Breast epithelium (tissue), 4 donors: ENCODE results near the gene CABP4. TPM values are rescaled to one million over a fixed set of nuclear protein-coding genes. Genes with fewer than 3 reads are reported as not detected.

ENCODE experiments used
- DNase-seq, 2 donors: peaks; one replicate each; pipeline ENCODE4 v3.0.0-alpha.2; 2019; ENCODE audit warnings: low spot score in 2 of 2
- H3K27ac ChIP-seq, 2 donors: fragments of 200-600 bp; sonication (generic) in 1 of 2; one replicate each; pipeline ENCODE4 v1.5.1; 2016 to 2019; ENCODE audit warnings: mild to moderate bottlenecking in 1 of 2
- H3K27me3 ChIP-seq, 2 donors: fragments of 200-600 bp; sonication (generic) in 1 of 2; one replicate each; pipeline versions ENCODE4 v1.5.1 to v1.6.0; 2017 to 2019; ENCODE audit warnings: control low read depth in 1 of 2, mild to moderate bottlenecking in 1 of 2
- H3K36me3 ChIP-seq: fragments of 200-600 bp; one replicate; pipeline ENCODE4 v1.5.1; 2019
- H3K4me1 ChIP-seq, 2 donors: fragments of 200-600 bp; sonication (generic); one replicate each; pipeline ENCODE4 v1.5.1; 2016 to 2019; ENCODE audit warnings: control low read depth in 1 of 2
- H3K4me3 ChIP-seq, 3 donors: fragments of 200-600 bp; sonication (generic); 1 replicate in 2 of 3; 2 replicates in 1 of 3; pipeline ENCODE4 v1.5.1; 2016 to 2019; ENCODE audit warnings: mild to moderate bottlenecking in 3 of 3, moderate library complexity in 2 of 3
- H3K9me3 ChIP-seq, 2 donors: fragments of 200-600 bp; sonication (generic) in 1 of 2; one replicate each; pipeline ENCODE4 v1.5.1; 2016 to 2019; ENCODE audit warnings: control low read depth in 1 of 2
- POLR2A ChIP-seq: fragments of 450-650 bp; IDR thresholded peaks from one replicate; pipeline ENCODE4 v1.6.1; 2016; ENCODE audit warnings: antibody characterized with exemption, mild to moderate bottlenecking, moderate library complexity
- POLR2AphosphoS5 ChIP-seq, 3 donors: sonication (generic); formaldehyde crosslinking; IDR thresholded peaks; one replicate each; pipeline ENCODE4 v1.6.1; 2017; ENCODE audit warnings: antibody characterized with exemption in 3 of 3
- intact Hi-C: fragments of 100-400 bp; cut with DNase I; formaldehyde crosslinking; loops from one replicate; pipeline ENCODE4 v1.15.1; 2023; ENCODE audit warnings: low total_unique reads
- total RNA-seq, 3 donors: library from RNA; depleted of rRNA; stranded (reverse); fragments of >200 nt; gene quantifications; one replicate each; pipeline ENCODE4 v1.1.0, GENCODE V29; 2016
- TF ChIP-seq, protein P1 (sequence below), 3 donors: fragments of 450-650 bp; IDR thresholded peaks; one replicate each; pipeline ENCODE4 v1.5.1; 2016 to 2017; ENCODE audit warnings: antibody characterized with exemption in 3 of 3, mild to moderate bottlenecking in 3 of 3, moderate library complexity in 3 of 3

CABP4 gene
- total RNA-seq, 3 donors from 2014 or later: 3.5 to 10.7 (median 3.9) TPM

DNA sequence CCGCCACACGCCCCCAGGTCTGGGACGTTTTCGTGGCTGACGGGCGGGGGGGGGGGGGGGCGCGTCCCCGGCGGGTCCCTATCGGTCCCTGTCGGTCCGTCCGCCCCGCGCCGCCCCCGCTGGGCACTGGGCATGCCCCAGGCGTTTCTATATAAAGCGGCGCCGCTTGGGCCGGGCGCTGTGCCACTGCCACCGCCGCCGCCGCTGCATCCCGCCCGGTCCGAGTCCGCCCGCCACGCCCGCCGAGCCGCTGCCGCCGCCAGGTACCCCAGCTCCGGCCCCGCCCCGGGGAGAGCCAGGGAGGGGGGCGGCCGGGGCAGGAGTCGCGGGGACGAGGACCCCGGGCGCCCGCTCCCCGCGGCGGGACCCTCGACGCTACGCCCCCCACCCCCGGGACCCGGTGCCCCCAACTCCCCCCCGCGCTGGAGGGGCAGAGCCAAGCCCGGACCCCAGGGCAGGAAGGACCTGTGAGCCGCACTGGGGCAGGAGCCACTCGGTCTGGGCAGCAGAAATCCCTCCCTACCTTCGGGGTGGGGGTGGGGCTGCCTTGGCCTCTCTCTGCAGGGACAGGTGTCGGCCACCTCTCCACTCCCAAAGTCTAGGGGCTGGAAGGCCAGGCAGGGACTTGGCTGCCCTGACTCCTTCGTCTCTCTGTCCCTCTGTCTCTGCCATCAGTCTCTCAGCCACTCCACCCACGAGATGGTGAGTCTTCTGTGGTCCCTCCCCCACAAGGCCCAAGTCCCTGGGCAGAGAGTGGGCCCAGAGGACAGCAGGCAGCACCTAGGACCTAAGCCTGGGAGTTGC lies 39.5 kb upstream of the CABP4 start, which contains the start of gene CARNS1:
CARNS1 (plus strand) TSS at position 178 of the 804 bp plus-strand sequence; CDS start at position 700, 522 bp downstream.
- H3K27ac ChIP-seq: peak within 1 kb of the TSS; percentile 68 to 83
- intact Hi-C loops: no loop called here
- no peaks in the 10 kb centered on the region for H3K36me3 ChIP-seq
- H3K4me3 ChIP-seq: peak within 1 kb of the TSS; percentile 12 to 63 (median 45)
- H3K4me1 ChIP-seq: peaks cover 10 to 13% of the 10 kb centered on the region in 2 donors
- peaks cover 0 to 13% of the 10 kb centered on the region in 2 donors for H3K27me3 ChIP-seq
- H3K9me3 ChIP-seq: no peaks in the 10 kb centered on the region
- DNase-seq: no peak
- TF ChIP-seq, protein P1, sequence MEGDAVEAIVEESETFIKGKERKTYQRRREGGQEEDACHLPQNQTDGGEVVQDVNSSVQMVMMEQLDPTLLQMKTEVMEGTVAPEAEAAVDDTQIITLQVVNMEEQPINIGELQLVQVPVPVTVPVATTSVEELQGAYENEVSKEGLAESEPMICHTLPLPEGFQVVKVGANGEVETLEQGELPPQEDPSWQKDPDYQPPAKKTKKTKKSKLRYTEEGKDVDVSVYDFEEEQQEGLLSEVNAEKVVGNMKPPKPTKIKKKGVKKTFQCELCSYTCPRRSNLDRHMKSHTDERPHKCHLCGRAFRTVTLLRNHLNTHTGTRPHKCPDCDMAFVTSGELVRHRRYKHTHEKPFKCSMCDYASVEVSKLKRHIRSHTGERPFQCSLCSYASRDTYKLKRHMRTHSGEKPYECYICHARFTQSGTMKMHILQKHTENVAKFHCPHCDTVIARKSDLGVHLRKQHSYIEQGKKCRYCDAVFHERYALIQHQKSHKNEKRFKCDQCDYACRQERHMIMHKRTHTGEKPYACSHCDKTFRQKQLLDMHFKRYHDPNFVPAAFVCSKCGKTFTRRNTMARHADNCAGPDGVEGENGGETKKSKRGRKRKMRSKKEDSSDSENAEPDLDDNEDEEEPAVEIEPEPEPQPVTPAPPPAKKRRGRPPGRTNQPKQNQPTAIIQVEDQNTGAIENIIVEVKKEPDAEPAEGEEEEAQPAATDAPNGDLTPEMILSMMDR (IDR thresholded peaks at IDR 0.05): no peak
- TF ChIP-seq POLR2AphosphoS5 (IDR thresholded peaks at IDR 0.05) (no peak), POLR2A (no peak)

DNA sequence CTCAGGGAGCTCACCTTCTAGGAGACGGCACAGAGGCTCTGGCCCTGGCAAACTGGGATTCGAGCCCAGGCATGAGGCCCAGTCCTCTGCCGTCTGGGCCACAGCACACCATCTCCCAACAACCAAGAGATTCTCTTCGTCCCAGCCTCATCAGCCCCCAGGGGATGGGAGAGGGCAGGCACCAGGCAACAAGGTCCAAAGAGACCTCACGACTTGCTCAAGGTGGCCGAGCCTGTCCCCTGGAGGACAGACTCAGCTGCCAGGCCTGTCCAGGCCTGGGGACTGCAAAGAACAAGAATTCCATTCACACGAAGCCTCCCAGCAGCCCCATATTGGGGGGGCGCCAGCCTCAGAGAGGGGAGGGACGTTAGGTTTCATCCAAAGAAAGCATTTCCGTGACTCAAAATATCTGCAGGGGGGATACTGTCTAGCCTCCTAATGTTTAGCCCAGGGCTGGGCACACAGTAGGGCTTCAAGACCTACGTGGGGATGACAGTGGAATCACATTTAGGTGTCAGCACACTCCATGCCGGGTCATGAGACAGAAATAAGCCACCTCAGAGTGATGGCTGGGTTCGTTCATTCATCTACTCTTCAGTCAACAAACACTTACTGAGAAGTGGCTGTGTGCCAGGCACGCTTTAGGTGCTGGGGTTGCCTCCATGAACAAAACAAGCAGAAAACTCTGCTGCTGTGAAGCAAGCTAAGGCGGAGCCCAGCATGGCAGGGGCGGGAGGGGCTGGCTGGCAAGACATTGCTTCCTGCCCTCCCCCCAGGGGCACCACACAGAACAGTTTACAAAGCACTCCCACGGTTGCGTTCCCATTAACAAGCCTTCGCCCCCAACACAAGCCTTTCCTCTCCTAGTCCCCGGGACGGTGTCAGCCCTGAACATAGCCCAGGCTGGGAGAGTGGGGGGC lies 38.5 kb upstream of the CABP4 start:
- Histone ChIP-seq H3K27ac (peak overlapping the region; percentile 68 to 83), H3K4me1 (peaks cover 10 to 13% of the 10 kb centered on the region in 2 donors), H3K9me3 (no peaks in the 10 kb centered on the region), H3K27me3 (peaks cover 0 to 3% of the 10 kb centered on the region in 2 donors), H3K4me3 (no peak overlapping the region), H3K36me3 (no peaks in the 10 kb centered on the region)
- intact Hi-C loops: no loop called here
- TF ChIP-seq, protein P1 (IDR thresholded peaks at IDR 0.05): no peak
- no peak for TF ChIP-seq POLR2AphosphoS5 (IDR thresholded peaks at IDR 0.05)
- no peak for TF ChIP-seq POLR2A
- no peak for DNase-seq

DNA sequence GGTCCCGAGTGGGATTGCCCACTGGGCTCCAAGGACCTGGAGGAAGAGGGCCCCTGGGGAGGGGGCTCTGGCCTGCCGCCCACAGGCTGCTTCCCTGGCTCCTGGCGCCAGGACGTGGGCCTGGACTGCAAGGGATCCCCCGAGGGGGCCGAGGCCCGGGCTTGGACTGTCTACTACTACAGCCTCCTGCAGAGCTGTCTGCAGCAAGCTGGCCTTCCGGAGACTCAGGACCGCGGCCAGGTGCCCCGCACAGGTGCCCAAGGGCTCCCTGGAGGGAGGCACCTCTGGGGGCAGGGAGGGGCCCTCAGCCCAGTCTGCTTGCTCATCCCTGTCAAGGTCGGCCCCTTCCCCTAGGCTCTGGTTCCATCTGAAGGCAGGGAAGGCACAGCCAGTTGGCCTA lies 37.7 kb upstream of the CABP4 start:
- Histone ChIP-seq H3K27ac (peak overlapping the region; percentile 68 to 75), H3K9me3 (no peaks in the 10 kb centered on the region), H3K4me3 (no peak overlapping the region), H3K36me3 (no peaks in the 10 kb centered on the region), H3K27me3 (no peaks in the 10 kb centered on the region), H3K4me1 (peaks cover 10 to 13% of the 10 kb centered on the region in 2 donors)
- TF ChIP-seq, protein P1 (IDR thresholded peaks at IDR 0.05): no peak
- TF ChIP-seq POLR2A (no peak), POLR2AphosphoS5 (IDR thresholded peaks at IDR 0.05) (no peak)
- no peak for DNase-seq
- intact Hi-C loops: no loop called here

DNA sequence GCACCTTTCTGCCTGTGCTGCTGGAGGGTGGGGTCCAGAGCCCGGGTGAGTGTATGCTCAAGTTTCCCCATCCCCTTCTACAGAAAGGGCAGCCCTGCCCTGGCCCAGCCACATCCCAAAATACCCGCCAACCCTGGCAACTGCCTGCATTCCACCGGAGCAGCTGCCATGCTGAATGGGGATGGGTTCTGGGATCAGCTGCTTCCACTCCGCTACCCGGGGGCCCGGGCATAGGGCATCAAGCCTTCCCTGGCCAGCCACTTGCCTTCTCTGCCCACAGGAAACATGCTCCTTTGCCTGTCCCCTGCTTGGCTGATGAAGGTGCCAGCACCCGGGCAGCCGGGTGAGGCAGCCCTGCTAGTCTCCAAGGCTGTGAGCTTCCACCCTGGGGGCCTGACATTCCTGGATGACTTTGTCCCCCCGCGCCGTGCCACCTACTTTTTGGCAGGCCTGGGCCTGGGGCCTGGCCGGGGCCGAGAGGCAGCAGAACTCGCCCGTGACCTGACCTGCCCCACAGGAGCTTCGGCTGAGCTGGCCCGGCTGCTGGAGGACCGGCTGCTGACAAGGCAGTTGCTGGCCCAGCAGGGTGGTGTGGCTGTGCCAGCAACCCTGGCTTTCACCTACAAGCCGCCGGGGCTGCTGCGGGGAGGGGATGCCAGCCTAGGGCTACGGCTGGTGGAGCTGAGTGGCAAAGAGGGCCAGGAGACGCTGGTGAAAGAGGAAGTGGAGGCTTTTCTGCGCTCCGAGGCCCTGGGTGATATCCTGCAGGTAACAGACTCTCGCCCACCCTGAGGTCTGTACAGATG lies 36.5 kb upstream of the CABP4 start:
- H3K27ac ChIP-seq: peak overlapping the region; percentile 68 to 94
- peak in 1 of 2 donors; percentile 56 for DNase-seq

More for the DNA sequence above, 36.5 kb upstream of the CABP4 start:
- intact Hi-C loops: no loop called here
- no peaks in the 10 kb centered on the region for H3K36me3 ChIP-seq
- peak overlapping the region in 1 of 3 donors; percentile 10 for H3K4me3 ChIP-seq
- TF ChIP-seq POLR2A: no peak
- TF ChIP-seq POLR2AphosphoS5 (IDR thresholded peaks at IDR 0.05): no peak
- TF ChIP-seq, protein P1 (IDR thresholded peaks at IDR 0.05): no peak
- no peaks in the 10 kb centered on the region for H3K9me3 ChIP-seq
- no peaks in the 10 kb centered on the region for H3K27me3 ChIP-seq
- H3K4me1 ChIP-seq: peaks cover 10 to 13% of the 10 kb centered on the region in 2 donors
